ENCODE results near the gene RAD50.

GRCh38 chr5:132684491-132684890 is 127.7 kb downstream of the RAD50 start:
- TF ChIP-seq CTCF (IDR thresholded peaks at IDR 0.05; ENCODE audit: low read depth, low read length), result no peak
- TF ChIP-seq POLR2A (IDR thresholded peaks at IDR 0.05; ENCODE audit: extremely low read depth, insufficient read length), result no peak
- TF ChIP-seq MAX (IDR thresholded peaks at IDR 0.05; ENCODE audit: low read depth, low read length), result no peak

Data from NB4 (cell line).